Measurements from ENCODE around the gene GTF3C2. TPM values are rescaled to one million over a fixed set of nuclear protein-coding genes. Genes with fewer than 3 reads are reported as not detected.
A peak's percentile ranks its signal among the peaks of the same experiment; 100 is the strongest.

Gene GTF3C2
- total and polyA plus RNA-seq, 2 of the 13 experiments (the other 11 are each of a cell fraction or from before 2014, with no cell fraction given): 77.5 to 130 TPM

DNA sequence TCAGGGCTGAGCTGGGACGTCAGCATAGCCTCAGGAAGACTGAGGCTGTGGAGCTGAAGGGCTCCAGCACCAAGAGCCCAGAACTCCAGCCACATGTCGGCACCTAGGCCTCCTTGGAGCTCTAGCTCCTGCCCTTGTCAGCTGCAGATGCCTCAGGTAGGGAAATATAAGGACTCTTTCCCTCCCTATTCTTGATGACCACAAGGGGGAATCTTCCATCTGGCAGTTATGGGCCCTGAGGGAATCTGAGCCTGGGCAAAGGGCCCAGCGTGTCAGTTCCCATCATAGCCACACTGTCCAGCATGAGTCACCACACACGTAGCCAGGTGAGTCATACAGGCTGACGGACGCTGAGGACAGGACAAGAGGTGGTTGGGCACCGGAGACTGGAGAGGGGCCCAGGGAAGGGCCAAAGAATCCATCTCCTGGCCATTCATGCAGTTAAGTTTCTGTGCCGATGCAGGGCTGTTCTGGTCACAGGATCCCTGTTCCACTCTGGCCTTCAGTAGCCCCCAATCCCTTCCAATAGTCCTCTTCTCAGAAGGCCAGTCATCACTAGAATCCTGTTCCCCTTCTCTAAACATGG lies 35.5 kb downstream of the GTF3C2 start (continued):
- TF ChIP-seq, protein P1, sequence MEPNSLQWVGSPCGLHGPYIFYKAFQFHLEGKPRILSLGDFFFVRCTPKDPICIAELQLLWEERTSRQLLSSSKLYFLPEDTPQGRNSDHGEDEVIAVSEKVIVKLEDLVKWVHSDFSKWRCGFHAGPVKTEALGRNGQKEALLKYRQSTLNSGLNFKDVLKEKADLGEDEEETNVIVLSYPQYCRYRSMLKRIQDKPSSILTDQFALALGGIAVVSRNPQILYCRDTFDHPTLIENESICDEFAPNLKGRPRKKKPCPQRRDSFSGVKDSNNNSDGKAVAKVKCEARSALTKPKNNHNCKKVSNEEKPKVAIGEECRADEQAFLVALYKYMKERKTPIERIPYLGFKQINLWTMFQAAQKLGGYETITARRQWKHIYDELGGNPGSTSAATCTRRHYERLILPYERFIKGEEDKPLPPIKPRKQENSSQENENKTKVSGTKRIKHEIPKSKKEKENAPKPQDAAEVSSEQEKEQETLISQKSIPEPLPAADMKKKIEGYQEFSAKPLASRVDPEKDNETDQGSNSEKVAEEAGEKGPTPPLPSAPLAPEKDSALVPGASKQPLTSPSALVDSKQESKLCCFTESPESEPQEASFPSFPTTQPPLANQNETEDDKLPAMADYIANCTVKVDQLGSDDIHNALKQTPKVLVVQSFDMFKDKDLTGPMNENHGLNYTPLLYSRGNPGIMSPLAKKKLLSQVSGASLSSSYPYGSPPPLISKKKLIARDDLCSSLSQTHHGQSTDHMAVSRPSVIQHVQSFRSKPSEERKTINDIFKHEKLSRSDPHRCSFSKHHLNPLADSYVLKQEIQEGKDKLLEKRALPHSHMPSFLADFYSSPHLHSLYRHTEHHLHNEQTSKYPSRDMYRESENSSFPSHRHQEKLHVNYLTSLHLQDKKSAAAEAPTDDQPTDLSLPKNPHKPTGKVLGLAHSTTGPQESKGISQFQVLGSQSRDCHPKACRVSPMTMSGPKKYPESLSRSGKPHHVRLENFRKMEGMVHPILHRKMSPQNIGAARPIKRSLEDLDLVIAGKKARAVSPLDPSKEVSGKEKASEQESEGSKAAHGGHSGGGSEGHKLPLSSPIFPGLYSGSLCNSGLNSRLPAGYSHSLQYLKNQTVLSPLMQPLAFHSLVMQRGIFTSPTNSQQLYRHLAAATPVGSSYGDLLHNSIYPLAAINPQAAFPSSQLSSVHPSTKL (CRISPR knock-in tag; IDR thresholded peaks at IDR 0.05): peak; percentile 89
- TF ChIP-seq TARDBP (CRISPR knock-in tag; IDR thresholded peaks at IDR 0.05): peak; percentile 75
- TF ChIP-seq ZNF644 (CRISPR knock-in tag; IDR thresholded peaks at IDR 0.05; ENCODE audit: low read depth): peak; percentile 56
- TF ChIP-seq ARID2 (CRISPR knock-in tag; IDR thresholded peaks at IDR 0.05; ENCODE audit: borderline replicate concordance): no peak
- peak; percentile 75 for TF ChIP-seq ISL2 (CRISPR knock-in tag; IDR thresholded peaks at IDR 0.05)
- no peak for TF ChIP-seq ZNF674 (CRISPR knock-in tag; IDR thresholded peaks at IDR 0.05; ENCODE audit: low read depth)
- TF ChIP-seq SUZ12 (IDR thresholded peaks at IDR 0.05; ENCODE audit: low read depth, low read length): no peak
- TF ChIP-seq, protein P2, sequence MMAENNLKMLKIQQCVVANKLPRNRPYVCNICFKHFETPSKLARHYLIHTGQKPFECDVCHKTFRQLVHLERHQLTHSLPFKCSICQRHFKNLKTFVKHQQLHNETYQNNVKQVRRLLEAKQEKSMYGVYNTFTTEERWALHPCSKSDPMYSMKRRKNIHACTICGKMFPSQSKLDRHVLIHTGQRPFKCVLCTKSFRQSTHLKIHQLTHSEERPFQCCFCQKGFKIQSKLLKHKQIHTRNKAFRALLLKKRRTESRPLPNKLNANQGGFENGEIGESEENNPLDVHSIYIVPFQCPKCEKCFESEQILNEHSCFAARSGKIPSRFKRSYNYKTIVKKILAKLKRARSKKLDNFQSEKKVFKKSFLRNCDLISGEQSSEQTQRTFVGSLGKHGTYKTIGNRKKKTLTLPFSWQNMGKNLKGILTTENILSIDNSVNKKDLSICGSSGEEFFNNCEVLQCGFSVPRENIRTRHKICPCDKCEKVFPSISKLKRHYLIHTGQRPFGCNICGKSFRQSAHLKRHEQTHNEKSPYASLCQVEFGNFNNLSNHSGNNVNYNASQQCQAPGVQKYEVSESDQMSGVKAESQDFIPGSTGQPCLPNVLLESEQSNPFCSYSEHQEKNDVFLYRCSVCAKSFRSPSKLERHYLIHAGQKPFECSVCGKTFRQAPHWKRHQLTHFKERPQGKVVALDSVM (CRISPR knock-in tag; IDR thresholded peaks at IDR 0.05): peak; percentile 65
- TF ChIP-seq, protein P3, sequence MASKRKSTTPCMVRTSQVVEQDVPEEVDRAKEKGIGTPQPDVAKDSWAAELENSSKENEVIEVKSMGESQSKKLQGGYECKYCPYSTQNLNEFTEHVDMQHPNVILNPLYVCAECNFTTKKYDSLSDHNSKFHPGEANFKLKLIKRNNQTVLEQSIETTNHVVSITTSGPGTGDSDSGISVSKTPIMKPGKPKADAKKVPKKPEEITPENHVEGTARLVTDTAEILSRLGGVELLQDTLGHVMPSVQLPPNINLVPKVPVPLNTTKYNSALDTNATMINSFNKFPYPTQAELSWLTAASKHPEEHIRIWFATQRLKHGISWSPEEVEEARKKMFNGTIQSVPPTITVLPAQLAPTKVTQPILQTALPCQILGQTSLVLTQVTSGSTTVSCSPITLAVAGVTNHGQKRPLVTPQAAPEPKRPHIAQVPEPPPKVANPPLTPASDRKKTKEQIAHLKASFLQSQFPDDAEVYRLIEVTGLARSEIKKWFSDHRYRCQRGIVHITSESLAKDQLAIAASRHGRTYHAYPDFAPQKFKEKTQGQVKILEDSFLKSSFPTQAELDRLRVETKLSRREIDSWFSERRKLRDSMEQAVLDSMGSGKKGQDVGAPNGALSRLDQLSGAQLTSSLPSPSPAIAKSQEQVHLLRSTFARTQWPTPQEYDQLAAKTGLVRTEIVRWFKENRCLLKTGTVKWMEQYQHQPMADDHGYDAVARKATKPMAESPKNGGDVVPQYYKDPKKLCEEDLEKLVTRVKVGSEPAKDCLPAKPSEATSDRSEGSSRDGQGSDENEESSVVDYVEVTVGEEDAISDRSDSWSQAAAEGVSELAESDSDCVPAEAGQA (IDR thresholded peaks at IDR 0.05; ENCODE audit: low read depth): peak; percentile 80; the same call in 1 of the 2 replicates
- TF ChIP-seq, protein P3 (CRISPR knock-in tag; IDR thresholded peaks at IDR 0.05; ENCODE audit: borderline replicate concordance): no peak
- TF ChIP-seq, protein P4, sequence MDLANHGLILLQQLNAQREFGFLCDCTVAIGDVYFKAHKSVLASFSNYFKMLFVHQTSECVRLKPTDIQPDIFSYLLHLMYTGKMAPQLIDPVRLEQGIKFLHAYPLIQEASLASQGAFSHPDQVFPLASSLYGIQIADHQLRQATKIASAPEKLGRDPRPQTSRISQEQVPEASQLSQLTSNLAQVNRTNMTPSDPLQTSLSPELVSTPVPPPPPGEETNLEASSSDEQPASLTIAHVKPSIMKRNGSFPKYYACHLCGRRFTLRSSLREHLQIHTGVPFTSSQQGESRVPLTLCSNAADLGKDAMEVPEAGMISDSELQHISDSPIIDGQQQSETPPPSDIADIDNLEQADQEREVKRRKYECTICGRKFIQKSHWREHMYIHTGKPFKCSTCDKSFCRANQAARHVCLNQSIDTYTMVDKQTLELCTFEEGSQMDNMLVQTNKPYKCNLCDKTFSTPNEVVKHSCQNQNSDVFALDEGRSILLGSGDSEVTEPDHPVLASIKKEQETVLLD (CRISPR knock-in tag; IDR thresholded peaks at IDR 0.05; ENCODE audit: low read depth): no peak
- no peak for TF ChIP-seq SRSF9 (IDR thresholded peaks at IDR 0.05; ENCODE audit: borderline replicate concordance, insufficient read depth, low read depth, low read length, poor library complexity, severe bottlenecking)
- peak; percentile 79 for TF ChIP-seq PHF5A (CRISPR knock-in tag; IDR thresholded peaks at IDR 0.05; ENCODE audit: low read depth, unreplicated experiment)
- TF ChIP-seq ZNF839 (CRISPR knock-in tag; IDR thresholded peaks at IDR 0.05; ENCODE audit: borderline replicate concordance): no peak
